ENCODE results near the gene LRRC4C.
"Not testable (repeated sequence)": the region's sequence is repeated elsewhere in the genome, so short reads cannot be mapped to it uniquely, and the experiment has no call there.

LRRC4C gene

GRCh38 chr11:41051919-41052635, 407.4 kb downstream of the LRRC4C start:
- peak overlapping the region; percentile 73 for H3K27ac ChIP-seq
- peak; percentile 10 for DNase-seq (ENCODE audit: low read depth, low spot score)

- peak overlapping the region; percentile 73 for H3K27ac ChIP-seq
Measured at GRCh38 chr11:41050791-41051190, 408.7 kb downstream of the LRRC4C start.

DNA sequence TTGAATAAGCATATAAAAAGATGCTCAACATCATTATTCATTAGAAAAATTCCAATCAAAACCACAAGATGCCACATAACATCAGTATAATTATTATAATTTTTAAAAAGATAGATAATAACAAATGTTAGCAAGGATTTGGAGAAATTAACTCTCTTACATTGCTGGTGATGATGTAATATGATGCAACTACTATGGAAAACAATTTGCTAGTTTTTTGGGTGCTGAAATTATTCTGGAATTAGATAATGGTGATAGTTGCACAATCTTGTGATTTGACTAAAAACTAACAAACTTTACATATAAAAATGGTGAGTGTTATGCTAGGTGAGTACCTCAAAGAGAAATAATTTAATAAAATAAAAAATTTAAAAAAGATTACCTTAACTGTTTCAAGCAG, 412.2 kb downstream of the LRRC4C start:
- DNase-seq (ENCODE audit: low read depth, low spot score) = no peak
- no peak overlapping the region for H3K27ac ChIP-seq

More at GRCh38 chr11:41050791-41051190, 408.7 kb downstream of the LRRC4C start:
- DNase-seq (ENCODE audit: low read depth, low spot score) = no peak

- DNase-seq (ENCODE audit: low read depth, low spot score) = no peak
- H3K27ac ChIP-seq = no peak overlapping the region
Measured at GRCh38 chr11:41045266-41045665, 414.2 kb downstream of the LRRC4C start.

GRCh38 chr11:41044747-41045146, 414.7 kb downstream of the LRRC4C start:
- H3K27ac ChIP-seq = no peak overlapping the region
- no peak for DNase-seq (ENCODE audit: low read depth, low spot score)

DNA sequence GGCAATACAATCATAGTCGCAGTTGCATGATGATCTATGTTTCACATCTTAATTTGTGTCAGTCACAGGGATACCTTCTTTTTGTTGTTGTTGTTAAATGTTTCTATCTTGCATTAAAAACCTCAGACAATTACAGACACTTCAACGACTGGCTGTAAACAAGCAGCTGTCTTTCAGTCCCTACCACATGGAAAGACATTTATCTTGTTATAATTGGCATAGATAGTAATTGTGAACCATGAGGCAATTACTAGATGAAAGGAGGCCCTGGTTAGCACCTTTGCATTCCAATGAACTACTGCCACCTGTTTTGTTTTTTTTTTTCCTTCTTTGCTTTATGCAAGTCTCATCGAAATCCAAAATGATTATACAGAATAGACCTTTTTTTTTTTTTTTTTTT, 416.8 kb downstream of the LRRC4C start:
- no peak overlapping the region for H3K27ac ChIP-seq
- DNase-seq (ENCODE audit: low read depth, low spot score) = no peak

DNA sequence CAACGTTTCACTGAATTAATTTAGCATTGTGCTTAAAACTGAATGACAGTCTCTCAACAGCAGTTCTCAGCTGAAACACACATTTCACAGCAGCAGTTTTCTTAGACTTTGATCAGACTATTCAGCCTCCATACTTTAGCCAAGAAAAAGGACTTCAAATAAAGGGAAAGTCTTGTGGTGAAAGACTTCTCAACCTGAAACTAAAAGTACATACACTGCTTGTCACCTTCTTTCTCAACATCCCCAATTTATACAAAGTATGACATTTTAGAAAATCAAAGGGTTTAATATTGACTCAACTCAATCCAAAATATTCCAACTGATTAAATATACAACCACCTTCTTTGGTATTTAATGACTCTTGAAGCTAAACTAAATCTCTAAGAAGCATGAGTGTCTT, 419.0 kb downstream of the LRRC4C start:
- no peak overlapping the region for H3K27ac ChIP-seq
- DNase-seq (ENCODE audit: low read depth, low spot score) = no peak

DNA sequence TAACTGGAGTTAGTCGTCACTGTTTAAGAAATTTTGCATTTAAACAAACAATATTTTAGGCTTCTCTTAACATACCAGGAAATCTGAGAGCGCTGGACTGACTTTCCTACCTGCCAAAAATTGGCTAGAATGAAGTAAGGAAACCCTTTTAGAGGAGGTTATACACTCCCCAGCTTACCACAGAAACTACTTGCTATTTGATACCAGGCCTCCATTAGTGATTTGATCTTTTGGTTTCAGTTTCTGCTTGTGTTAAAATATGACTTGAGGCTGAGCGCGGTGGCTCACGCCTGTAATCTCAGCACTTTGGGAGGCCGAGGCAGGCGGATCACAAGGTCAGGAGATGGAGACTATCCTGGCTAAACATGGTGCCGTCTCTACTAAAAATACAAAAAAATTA, 419.9 kb downstream of the LRRC4C start:
- DNase-seq (ENCODE audit: low read depth, low spot score) = no peak
- H3K27ac ChIP-seq = no peak overlapping the region

- H3K27ac ChIP-seq = no peak overlapping the region
- no peak for DNase-seq (ENCODE audit: low read depth, low spot score)
Measured at GRCh38 chr11:41031551-41032060, 427.8 kb downstream of the LRRC4C start.

GRCh38 chr11:41020259-41020658, 439.2 kb downstream of the LRRC4C start:
- DNase-seq (ENCODE audit: low read depth, low spot score) = no peak
- no peak overlapping the region for H3K27ac ChIP-seq

- not testable (repeated sequence) for H3K27ac ChIP-seq; DNase-seq (ENCODE audit: low read depth, low spot score)
Measured at GRCh38 chr11:41019666-41020065, 439.8 kb downstream of the LRRC4C start.

- H3K27ac ChIP-seq = no peak overlapping the region
- no peak for DNase-seq (ENCODE audit: low read depth, low spot score)
Measured at GRCh38 chr11:41018224-41018623, 441.2 kb downstream of the LRRC4C start.

DNA sequence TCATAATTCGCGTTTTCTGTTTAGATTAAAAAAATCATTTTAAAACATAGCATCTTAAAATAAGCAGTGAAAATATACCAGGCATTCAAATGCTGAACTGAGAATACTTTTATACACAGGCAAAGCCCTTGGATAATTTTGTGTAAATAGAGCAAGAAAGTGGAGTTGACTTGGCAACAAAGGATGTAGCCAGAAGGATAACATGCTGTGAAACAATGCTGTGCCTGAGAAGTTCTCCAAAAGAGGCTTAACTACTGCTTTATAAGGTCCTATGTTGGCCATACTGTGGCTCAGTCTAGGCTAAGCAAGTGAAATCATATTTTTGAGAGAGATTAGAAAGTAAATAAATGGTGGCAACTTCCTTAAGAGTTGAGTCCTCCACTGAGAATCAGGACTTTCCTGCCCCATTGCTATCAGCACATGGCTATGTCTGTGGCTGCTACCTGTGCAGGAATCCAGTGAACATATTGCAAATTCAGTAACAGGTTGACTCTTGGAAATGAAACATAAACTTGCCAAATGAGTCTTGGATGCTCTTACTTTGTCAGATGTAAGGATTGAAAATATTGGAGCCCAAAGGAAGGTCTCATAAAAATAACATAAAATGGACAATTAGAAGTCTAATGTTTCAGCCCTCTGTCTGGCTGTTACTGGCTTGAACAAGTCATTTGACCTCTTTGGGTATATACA, 448.9 kb downstream of the LRRC4C start:
- H3K27ac ChIP-seq = no peak overlapping the region
- DNase-seq (ENCODE audit: low read depth, low spot score) = no peak

GRCh38 chr11:41005986-41006385, 453.5 kb downstream of the LRRC4C start:
- DNase-seq (ENCODE audit: low read depth, low spot score) = no peak
- H3K27ac ChIP-seq = no peak overlapping the region

GRCh38 chr11:41003339-41004282, 455.8 kb downstream of the LRRC4C start:
- no peak overlapping the region for H3K27ac ChIP-seq
- DNase-seq (ENCODE audit: low read depth, low spot score) = no peak

DNA sequence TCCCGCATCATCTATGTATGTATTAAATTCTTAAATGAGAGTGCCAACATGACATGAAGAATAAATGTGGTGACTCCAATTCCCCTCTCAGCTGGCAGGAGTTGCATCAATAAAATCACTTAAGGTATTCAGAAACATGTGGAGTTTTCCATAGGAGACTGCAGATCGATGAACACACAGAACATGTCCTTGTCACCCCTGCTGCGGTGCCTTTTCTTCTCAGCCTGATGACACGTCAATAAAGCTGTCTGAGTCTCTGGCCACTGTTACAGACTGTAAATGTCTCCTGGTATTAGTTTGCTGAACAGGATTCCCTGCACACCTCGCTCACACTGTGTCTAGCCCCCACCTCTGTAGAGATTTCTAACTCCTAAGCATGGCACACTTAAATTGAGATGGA, 460.5 kb downstream of the LRRC4C start:
- no peak overlapping the region for H3K27ac ChIP-seq
- no peak for DNase-seq (ENCODE audit: low read depth, low spot score)

DNA sequence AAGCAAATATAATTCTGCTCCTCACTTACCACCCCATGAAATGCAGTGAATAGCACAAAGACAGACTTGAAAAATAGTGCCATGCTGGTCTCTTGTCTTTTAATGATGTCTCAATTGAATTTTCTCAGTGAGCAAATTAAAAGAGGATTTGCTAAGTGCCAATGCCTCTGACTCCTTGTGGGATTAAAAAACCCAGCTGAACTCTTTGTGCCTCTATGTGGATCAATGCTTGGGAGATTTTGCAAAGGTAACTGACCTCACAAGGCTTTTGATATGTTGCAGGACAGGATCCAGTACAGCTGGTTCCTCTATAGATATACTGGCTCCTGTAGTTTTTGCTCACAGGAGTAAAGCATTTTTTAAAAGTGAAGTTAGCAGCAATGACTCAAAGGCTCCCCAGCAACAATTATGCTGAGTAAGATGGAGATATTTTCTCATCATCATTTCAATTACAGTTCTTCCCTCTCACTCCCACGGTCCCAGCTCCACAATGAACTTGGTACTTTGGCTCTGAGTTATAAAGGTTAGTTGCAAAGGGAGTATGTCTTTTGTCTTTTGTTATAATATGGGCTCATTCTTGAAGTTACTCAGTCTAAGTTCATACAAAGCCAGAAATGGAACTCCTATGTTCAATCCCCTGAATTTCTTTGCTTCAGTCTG, 471.5 kb downstream of the LRRC4C start:
- DNase-seq (ENCODE audit: low read depth, low spot score) = no peak
- no peak overlapping the region for H3K27ac ChIP-seq

DNA sequence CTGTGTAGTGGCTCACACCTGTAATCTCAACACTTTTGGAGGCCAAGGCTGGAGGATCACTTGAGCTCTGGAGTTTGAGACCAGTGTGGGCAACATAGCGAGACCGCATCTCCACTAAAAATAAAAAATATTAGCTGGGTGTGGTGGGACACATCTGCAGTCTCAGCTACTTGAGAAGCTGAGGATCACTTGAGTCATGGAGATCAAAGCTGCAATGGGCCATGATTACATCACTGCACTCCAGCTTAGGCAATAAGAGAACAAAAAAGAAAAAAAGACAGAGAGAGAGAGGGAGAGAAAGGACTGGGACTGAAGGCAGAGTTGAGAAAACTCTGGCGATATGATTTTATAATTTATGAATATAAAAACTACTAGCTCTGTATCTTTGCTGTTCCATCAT, 473.1 kb downstream of the LRRC4C start:
- H3K27ac ChIP-seq = no peak overlapping the region
- DNase-seq (ENCODE audit: low read depth, low spot score) = no peak

GRCh38 chr11:40975076-40975475, 484.4 kb downstream of the LRRC4C start:
- no peak for DNase-seq (ENCODE audit: low read depth, low spot score)
- H3K27ac ChIP-seq = no peak overlapping the region

DNA sequence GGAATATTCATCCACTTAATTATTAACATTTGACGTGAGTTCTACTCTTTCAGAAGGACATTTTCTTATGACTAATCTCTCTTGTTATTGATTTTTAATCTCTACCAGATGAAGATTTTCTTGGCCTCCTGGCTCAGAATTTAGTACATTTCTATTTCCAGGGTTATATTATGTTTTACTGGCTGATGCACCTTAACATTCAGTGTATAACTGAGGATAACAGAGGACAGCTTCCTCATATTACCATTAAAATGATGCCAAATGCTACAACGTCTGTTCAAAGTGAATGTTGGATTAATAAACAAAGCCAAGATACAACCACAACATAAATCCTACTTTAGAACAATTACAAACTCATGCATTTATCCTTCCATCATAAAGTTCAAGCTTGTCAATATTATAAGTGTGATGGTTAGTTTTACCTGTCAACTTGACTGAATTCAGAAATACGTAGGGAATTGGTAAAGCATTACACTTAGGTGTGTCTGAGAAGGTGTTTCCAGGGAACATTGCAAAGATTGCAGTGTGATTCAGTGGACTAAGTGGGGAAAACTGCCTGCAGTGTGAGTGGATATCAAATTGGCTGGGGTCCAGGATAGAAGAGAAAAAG, 485.2 kb downstream of the LRRC4C start:
- H3K27ac ChIP-seq = no peak overlapping the region

More for the DNA sequence above, 485.2 kb downstream of the LRRC4C start:
- DNase-seq (ENCODE audit: low read depth, low spot score) = no peak

Data from epithelial cell of prostate (primary cell).